ENCODE measurements around the gene HSPA1A.
"Not testable (repeated sequence)": the region's sequence is repeated elsewhere in the genome, so short reads cannot be mapped to it uniquely, and the experiment has no call there.

HSPA1A gene

GRCh38 chr6:31813465-31813849 is 1.9 kb upstream of the HSPA1A start:
- DNase-seq = no peak

GRCh38 chr6:31814677-31815024 is 692 bp upstream of the HSPA1A start:
- DNase-seq = no peak

- not testable (repeated sequence) for DNase-seq
These were observed 2.0 kb downstream of the HSPA1A start for GRCh38 chr6:31817133-31817928.

- not testable (repeated sequence) for DNase-seq
These were observed 2.7 kb downstream of the HSPA1A start for GRCh38 chr6:31817929-31818511.

DNA sequence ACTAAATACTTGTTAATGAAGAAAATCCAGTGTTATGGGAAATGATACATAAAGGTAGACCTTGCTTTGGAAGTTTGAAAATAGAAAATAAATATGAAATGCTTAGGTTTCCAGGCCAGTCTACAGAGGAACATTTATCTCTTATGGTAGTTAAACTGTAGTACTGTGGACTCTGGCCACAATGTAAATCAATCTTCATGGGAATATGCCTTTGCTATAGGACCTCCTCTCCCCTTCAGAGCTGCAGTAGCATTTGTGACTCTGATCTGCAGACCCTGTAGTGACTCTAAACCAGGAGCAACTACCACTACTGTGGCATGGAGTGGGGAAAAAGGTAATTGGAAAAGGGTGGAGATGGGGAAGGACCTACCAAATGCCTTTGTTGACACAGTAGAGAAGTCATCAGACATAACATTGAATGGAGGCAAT is 4.5 kb downstream of the HSPA1A start:
- no peak for DNase-seq

GRCh38 chr6:31820399-31820798 is 5.1 kb downstream of the HSPA1A start:
- not testable (repeated sequence) for DNase-seq

DNA sequence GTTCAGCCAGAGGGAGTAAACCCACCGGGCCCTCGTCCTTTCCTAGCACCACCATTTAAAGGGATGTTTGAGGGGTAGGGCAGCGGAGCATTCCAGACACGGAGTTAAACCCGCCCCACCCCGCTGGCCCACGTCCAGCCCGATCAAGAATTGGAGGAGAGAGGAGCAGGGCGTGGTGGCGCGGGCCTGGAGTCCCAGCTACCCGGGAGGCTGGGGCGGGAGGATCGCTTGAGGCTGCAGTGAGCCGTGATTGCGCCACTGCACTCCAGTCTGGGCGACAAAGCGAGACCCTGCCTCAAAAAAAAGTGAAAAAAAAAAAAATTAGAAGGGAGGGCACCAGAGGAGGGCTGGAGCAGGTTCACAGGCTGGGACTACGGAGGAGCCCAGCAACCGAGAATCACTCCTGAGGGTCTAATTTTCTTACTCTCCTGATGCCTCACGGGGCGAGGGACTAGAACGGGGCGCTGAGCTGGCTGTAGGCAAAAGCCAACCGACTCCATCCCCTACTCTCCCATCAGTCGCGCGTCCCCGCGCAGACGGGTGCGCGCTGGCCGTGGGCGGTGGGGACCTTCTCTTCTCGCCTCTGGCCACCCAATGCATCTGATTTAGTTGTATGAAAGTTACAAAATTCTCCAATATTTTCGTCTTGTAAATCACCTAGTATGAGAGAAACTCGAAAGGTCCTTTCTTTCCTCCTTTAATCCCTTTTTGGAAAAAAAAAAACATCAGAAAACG is 6.1 kb downstream of the HSPA1A start:
- no peak for DNase-seq

- no peak for DNase-seq
These were observed 6.9 kb downstream of the HSPA1A start for GRCh38 chr6:31822036-31822821.

DNA sequence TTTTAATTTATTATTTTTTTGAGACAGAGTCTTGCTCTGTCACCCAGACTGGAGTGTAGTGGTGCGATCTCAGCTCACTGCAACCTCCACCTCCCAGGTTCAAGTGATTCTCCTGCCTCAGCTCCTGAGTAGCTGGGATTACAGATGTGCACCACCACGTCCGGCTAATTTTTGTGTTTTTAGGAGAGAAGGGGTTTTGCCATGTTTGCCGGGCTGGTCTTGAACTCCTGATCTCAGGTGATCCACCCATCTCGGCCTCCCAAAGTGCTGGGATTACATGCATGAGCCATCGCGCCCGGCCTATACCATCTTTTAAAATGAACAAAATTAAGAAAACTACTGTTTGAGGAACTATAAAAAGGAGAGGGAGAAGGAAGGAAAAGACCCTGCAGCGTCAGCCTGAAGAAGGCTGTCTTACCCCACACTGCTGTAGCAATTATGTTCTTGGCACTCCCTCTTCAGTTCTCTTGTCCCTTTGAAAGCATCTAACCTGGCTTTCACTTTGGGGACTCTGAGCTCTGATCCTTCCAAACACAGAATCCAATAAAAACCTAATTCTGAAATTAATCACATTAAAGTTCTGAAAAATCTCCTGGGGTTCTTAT is 8.4 kb downstream of the HSPA1A start:
- DNase-seq = not testable (repeated sequence)

DNA sequence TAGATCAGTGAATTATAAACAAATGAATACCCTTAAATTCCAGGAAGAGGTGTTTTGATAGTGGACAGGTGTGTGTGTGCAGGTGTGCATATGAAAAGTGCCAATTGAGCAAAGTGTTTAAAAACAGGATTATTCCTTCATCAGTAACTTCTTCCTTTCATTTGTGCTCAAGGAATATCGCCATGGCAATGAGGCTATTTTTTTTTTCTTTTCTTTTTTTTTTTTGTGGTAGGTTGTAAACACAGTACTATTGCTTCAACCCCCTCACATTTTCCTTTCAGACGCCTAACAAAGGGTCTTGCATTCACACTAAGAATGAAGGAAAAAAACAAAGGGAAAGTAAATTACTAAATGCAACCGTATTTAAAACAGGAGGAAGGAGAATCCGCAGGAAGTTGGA is 10.2 kb downstream of the HSPA1A start:
- DNase-seq = no peak

DNA sequence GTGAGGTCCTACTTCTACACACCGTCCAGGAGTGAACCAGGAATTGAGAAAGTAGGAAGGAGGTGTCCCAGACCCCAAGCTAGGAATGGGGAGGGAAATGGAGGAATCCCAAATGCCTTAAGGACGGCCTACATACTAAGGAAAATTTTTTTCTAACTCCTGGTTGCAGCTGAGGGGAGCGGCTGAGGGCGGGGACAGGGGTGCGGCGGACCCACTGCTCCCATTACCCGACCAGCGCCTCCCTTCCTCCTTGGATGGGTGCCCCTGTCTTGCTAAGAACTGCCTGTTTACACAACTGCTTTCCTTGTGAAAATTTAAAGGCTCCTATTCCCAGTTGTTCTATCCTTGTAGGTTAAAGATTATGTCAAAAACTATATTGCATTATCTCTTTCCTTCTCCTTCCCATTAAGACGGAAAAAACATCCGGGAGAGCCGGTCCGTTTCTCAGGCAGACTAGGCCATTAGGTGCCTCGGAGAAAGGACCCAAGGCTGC is 11.5 kb downstream of the HSPA1A start:
- no peak for DNase-seq

DNA sequence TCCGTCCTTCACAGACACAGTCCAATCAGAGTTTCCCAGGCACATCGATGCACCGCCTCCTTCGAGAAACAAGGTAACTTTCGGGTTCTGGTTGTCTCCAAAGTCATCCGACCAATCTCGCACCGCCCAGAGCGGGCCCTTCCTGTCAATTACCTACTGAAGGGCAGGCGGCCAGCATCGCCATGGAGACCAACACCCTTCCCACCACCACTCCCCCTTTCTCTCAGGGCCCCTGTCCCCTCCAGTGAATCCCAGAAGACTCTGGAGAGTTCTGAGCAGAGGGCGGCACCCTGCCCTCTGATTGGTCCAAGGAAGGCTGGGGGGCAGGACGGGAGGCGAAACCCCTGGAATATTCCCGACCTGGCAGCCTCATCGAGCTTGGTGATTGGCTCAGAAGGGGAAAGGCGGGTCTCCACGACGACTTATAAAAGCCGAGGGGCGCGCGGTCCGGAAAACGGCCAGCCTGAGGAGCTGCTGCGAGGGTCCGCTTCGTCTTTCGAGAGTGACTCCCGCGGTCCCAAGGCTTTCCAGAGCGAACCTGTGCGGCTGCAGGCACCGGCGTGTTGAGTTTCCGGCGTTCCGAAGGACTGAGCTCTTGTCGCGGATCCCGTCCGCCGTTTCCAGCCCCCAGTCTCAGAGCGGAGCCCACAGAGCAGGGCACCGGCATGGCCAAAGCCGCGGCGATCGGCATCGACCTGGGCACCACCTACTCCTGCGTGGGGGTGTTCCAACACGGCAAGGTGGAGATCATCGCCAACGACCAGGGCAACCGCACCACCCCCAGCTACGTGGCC is 12.1 kb downstream of the HSPA1A start, which contains the start of gene HSPA1B:
Gene HSPA1B (plus strand): TSS at position 453 of the 794 bp plus-strand sequence. CDS start 213 bp downstream, at position 666.
- peak; percentile 100 for DNase-seq

- DNase-seq = no peak
These were observed 14.4 kb downstream of the HSPA1A start for GRCh38 chr6:31829633-31830283.

- DNase-seq = no peak
These were observed 15.6 kb downstream of the HSPA1A start for GRCh38 chr6:31830886-31831335.

GRCh38 chr6:31831350-31832215 is 16.2 kb downstream of the HSPA1A start:
- DNase-seq = no peak

GRCh38 chr6:31834367-31835250 is 19.3 kb downstream of the HSPA1A start:
- peak; percentile 84 for DNase-seq

DNA sequence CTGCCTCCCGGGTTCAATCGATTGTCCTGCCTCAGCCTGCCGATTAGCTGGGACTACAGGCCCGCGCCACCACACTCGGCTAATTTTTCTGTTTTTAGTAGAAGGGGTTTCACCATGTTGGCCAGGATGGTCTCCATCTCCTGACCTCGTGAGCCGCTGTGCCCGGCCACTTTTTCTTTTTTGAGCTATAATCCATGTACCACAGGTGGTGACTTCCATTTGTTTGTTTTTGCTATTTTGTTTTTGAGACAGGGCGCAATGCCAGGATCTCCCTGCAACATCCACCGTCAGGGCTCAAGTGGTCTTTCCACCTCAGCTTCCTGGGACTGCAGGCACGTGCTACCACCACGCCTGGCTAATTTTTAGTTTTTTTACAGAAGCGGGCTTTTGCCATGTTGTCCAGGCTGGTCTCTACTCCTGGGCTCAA is 20.7 kb downstream of the HSPA1A start:
- DNase-seq = no peak

GRCh38 chr6:31836474-31837368 is 21.4 kb downstream of the HSPA1A start:
- no peak for DNase-seq

Measured in cortex of kidney (tissue), 1 donor.